Omental fat pad (tissue), 4 donors: Measurements from ENCODE around the gene GGT1. TPM values are rescaled to one million over a fixed set of nuclear protein-coding genes. Genes with fewer than 3 reads are reported as not detected.
"Not testable (repeated sequence)": the region's sequence is repeated elsewhere in the genome, so short reads cannot be mapped to it uniquely, and the experiment has no call there.

Experiments used
- ATAC-seq: fragments of 150-250 bp; one replicate; pipeline ENCODE4 v1.9.1; 2016; ENCODE audit warnings: mild to moderate bottlenecking, moderate library complexity; ENCODE audit not compliant: low FRiP score
- DNase-seq: peaks from one replicate; pipeline ENCODE4 v3.0.0-alpha.2; 2019; ENCODE audit warnings: low spot score
- CTCF ChIP-seq, 3 donors: fragments of 450-650 bp; IDR thresholded peaks; one replicate each; pipeline ENCODE4 v1.5.1; 2016 to 2017; ENCODE audit warnings: antibody characterized with exemption in 3 of 3, mild to moderate bottlenecking in 3 of 3, moderate library complexity in 2 of 3
- total RNA-seq, 4 donors: library from RNA; depleted of rRNA; stranded (reverse); fragments of >200 nt; gene quantifications; one replicate each; pipeline ENCODE4 v1.1.0, GENCODE V29; 2016

GGT1 gene
- total RNA-seq: 1 to 10 TPM; 1.1 to 5.5 (median 4.5) TPM

GRCh38 chr22:24602847-24603769 is at the start of gene GGT1:
GGT1 (plus strand) TSS chr22:24603193; CDS start chr22:24611082, 7,889 bp downstream.
- DNase-seq, ATAC-seq: not testable (repeated sequence)

GRCh38 chr22:24553597-24554312 is 49.2 kb upstream of the GGT1 start:
- TF ChIP-seq CTCF (IDR thresholded peaks at IDR 0.05): no peak
- DNase-seq (no peak), ATAC-seq (no peak)

GRCh38 chr22:24554313-24555164 is 48.5 kb upstream of the GGT1 start, which contains the start of gene GUCD1:
GUCD1 (minus strand) TSS chr22:24555138; CDS start chr22:24554991, 147 bp downstream.
- ATAC-seq (peak; percentile 21), DNase-seq (no peak)
- TF ChIP-seq CTCF (IDR thresholded peaks at IDR 0.05): no peak

- TF ChIP-seq CTCF (IDR thresholded peaks at IDR 0.05): no peak
- ATAC-seq: peak; percentile 95
Measured at GRCh38 chr22:24555165-24556039, 47.6 kb upstream of the GGT1 start, which contains the start of gene SNRPD3. SNRPD3 (plus strand) TSS chr22:24555999; CDS start chr22:24557675, 1,676 bp downstream.

GRCh38 chr22:24559471-24559870 is 43.5 kb upstream of the GGT1 start:
- ATAC-seq (no peak), DNase-seq (no peak)
- no peak for TF ChIP-seq CTCF (IDR thresholded peaks at IDR 0.05)

More at GRCh38 chr22:24555165-24556039, 47.6 kb upstream of the GGT1 start, which contains the start of gene SNRPD3:
- peak; percentile 94 for DNase-seq

GRCh38 chr22:24563246-24563645 is 39.7 kb upstream of the GGT1 start:
- ATAC-seq (no peak), DNase-seq (no peak)
- no peak for TF ChIP-seq CTCF (IDR thresholded peaks at IDR 0.05)
